ENCODE data around the gene RPS6KB2. TPM values are rescaled to one million over a fixed set of nuclear protein-coding genes. Genes with fewer than 3 reads are reported as not detected.

Gene RPS6KB2
- total and polyA plus RNA-seq, 9 of the 15 experiments (the other 6 are each of a cell fraction or from before 2014, with no cell fraction given): 0.42 to 122 (median 82.6) TPM

GRCh38 chr11:67468456-67468758, 40.1 kb downstream of the RPS6KB2 start:
- DNase-seq (ENCODE audit: extremely low read depth in 1 of 4, low spot score in 3 of 4) (no peak), ATAC-seq (no peak), FAIRE-seq (no peak)
- TF ChIP-seq VEZF1 (CRISPR knock-in tag; IDR thresholded peaks at IDR 0.05) (no peak), NR1H2 (CRISPR knock-in tag; IDR thresholded peaks at IDR 0.05) (0 out of 2 replicates have a peak, but pooled peaks have one; percentile 18)
- Histone ChIP-seq H3K4me1 (replicated peaks in 1 of 2; ENCODE audit: control insufficient read depth in 2 of 2, insufficient read depth in 2 of 2, low read length in 2 of 2) (peaks cover 16 to 48% of the 10 kb centered on the region in 2 experiments; a peak in 4 of 5 replicates), H3K36me3 (ENCODE audit: control insufficient read depth, insufficient read depth, low read length) (no peaks in the 10 kb centered on the region), H3K4me3 (peak overlapping the region; percentile 76), H2AFZ (ENCODE audit: low read depth, low read length) (peak overlapping the region; percentile 78; the same call in 1 of the 2 replicates), H3K9me3 (replicated peaks; ENCODE audit: control insufficient read depth, insufficient read depth, low read depth, low read length) (no peaks in the 10 kb centered on the region), H3K27me3 (ENCODE audit: control insufficient read depth in 2 of 2, insufficient read depth in 2 of 2, low read length in 2 of 2) (no peaks in the 10 kb centered on the region), H3K27ac (ENCODE audit: extremely low read depth, low read depth, low read length) (peak overlapping the region; percentile 69; the same call in 2 of the 3 replicates), H3K4me2 (ENCODE audit: insufficient read depth, low read length) (peak overlapping the region; percentile 83), H3K9me1 (ENCODE audit: control insufficient read depth, insufficient read depth, low read length) (no peaks in the 10 kb centered on the region), H3K79me2 (ENCODE audit: control insufficient read depth, insufficient read depth, low read length) (peaks cover 12% of the 10 kb centered on the region), H3K9ac (ENCODE audit: insufficient read depth in 1 of 2, low read depth in 2 of 2, low read length in 2 of 2) (peak overlapping the region; percentile 73 to 90), H4K20me1 (replicated peaks; ENCODE audit: control insufficient read depth, insufficient read depth, low read length) (no peaks in the 10 kb centered on the region)
- ChIA-PET CTCF (ENCODE audit: low intra/inter-chr PET ratio) (interaction anchor here (1.3 kb wide), 1 partner anchor 66 kb away, joined by 3 read pairs; no protein-coding TSS in a partner anchor), POLR2A (interaction anchor here (0.6 to 1.7 kb wide), 3 partner anchors 9 to 71 kb away, joined by 3 to 4 read pairs (median 3); partner anchors contain the start of gene AIP)
- in situ Hi-C loops (cut with MboI): no loop called here
- no TSS peak for BruUV-seq (replicated peaks)
- intact Hi-C loops (cut with micrococcal nuclease): loop anchor here (5.0 kb wide), 1 partner anchor 46 kb away; no protein-coding TSS in a partner anchor
- WGBS (ENCODE audit: insufficient coverage, low coverage, missing lambda C conversion rate): 0% methylated on average over 6 of the region's 6 CpGs

Measured in K562 (cell line).